Adipocyte (in vitro differentiated cells): ENCODE results near the gene KIAA1328.

Experiments used
- DNase-seq: peaks from one replicate; pipeline ENCODE4 v3.0.0-alpha.2; 2015; ENCODE audit warnings: low read depth
- H3K27me3 ChIP-seq: replicated peaks from 2 replicates; pipeline ENCODE4 v1.7.0; 2013; ENCODE audit warnings: mild to moderate bottlenecking, low read length, moderate library complexity; ENCODE audit not compliant: control insufficient read depth, insufficient read depth
- H3K36me3 ChIP-seq: 2 replicates; pipeline ENCODE4 v1.7.0; 2013; ENCODE audit warnings: low read length, mild to moderate bottlenecking, moderate library complexity; ENCODE audit not compliant: control insufficient read depth, insufficient read depth, severe bottlenecking
- H3K4me1 ChIP-seq: 2 replicates; pipeline ENCODE4 v1.7.0; 2013; ENCODE audit warnings: mild to moderate bottlenecking, low read length, moderate library complexity; ENCODE audit not compliant: control insufficient read depth, insufficient read depth
- H3K4me3 ChIP-seq: 2 replicates; pipeline ENCODE4 v1.7.0; 2013; ENCODE audit warnings: mild to moderate bottlenecking, low read length, moderate library complexity
- H3K9ac ChIP-seq: 2 replicates; pipeline ENCODE4 v1.7.0; 2013; ENCODE audit warnings: mild to moderate bottlenecking, low read length, moderate library complexity
- H3K9me3 ChIP-seq: 2 replicates; pipeline ENCODE4 v1.7.0; 2013; ENCODE audit warnings: mild to moderate bottlenecking, low read length, moderate library complexity; ENCODE audit not compliant: control insufficient read depth

Gene KIAA1328

DNA sequence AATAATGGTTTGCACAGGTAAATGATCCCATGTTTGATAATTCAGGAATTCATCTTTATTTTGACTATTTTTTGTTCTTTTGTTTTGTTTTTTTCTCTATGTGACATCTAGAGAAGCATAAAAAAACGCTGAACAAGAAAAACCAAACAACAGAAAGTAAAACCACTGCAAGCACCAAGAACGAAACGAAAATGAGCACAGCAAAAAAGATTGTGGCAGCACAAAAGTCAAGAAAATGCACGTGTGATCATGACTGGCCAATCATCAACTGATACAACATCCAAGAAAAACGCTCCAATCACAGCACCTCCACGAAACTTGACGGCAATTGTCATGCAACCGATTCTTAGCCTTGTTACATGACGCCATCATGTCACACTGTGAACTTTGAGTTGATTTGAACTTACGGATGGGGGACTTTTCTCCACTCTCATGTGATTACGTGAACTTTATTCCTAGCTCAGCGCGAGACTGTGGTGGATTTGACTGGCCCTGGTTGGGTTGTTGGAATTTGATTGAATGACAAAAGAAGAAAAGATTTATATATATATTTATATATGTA is 417.9 kb downstream of the KIAA1328 start:
- Histone ChIP-seq H3K9ac (no peak overlapping the region), H3K4me3 (no peak overlapping the region), H3K27me3 (peaks cover 31% of the 10 kb centered on the region), H3K36me3 (no peaks in the 10 kb centered on the region), H3K4me1 (no peaks in the 10 kb centered on the region), H3K9me3 (no peaks in the 10 kb centered on the region)
- no peak for DNase-seq

GRCh38 chr18:37247497-37248161 is 418.7 kb downstream of the KIAA1328 start:
- H3K27me3 ChIP-seq: peaks cover 31% of the 10 kb centered on the region
- H3K36me3 ChIP-seq: no peaks in the 10 kb centered on the region
- H3K4me1 ChIP-seq: no peaks in the 10 kb centered on the region
- H3K9me3 ChIP-seq: no peaks in the 10 kb centered on the region
- H3K9ac ChIP-seq: no peak overlapping the region
- H3K4me3 ChIP-seq: no peak overlapping the region
- DNase-seq: no peak

DNA sequence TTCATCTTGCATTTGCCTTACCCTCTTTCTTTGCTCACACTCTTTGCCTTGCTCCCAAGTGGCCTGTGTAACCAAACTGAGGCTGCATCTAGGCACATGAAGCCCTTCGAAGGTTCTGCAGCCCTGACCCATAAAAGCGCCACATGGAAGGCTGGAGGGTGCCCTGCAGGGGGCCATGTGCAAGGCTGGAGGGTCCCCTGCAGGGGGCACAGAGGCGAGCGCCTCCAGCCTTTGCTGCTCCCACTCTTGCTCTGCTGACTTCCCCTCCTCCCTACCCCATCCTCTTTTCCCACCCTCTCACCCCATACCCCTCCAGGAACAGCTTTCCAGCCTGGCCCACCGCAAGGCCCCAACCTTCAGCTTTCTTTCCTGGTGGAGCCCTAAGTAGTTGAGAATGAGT is 419.4 kb downstream of the KIAA1328 start:
- Histone ChIP-seq H3K4me3 (no peak overlapping the region), H3K9ac (no peak overlapping the region), H3K36me3 (no peaks in the 10 kb centered on the region), H3K9me3 (no peaks in the 10 kb centered on the region), H3K27me3 (peaks cover 37% of the 10 kb centered on the region), H3K4me1 (no peaks in the 10 kb centered on the region)
- DNase-seq: no peak

- no peak for DNase-seq
- no peaks in the 10 kb centered on the region for H3K9me3 ChIP-seq
- H3K4me3 ChIP-seq: no peak overlapping the region
- no peaks in the 10 kb centered on the region for H3K36me3 ChIP-seq
- H3K4me1 ChIP-seq: no peaks in the 10 kb centered on the region
- peaks cover 39% of the 10 kb centered on the region for H3K27me3 ChIP-seq
- no peak overlapping the region for H3K9ac ChIP-seq
These were observed 420.4 kb downstream of the KIAA1328 start for GRCh38 chr18:37249171-37249886.

GRCh38 chr18:37249895-37250618 is 421.1 kb downstream of the KIAA1328 start:
- DNase-seq: no peak
- H3K27me3 ChIP-seq: peaks cover 44% of the 10 kb centered on the region
- no peak overlapping the region for H3K4me3 ChIP-seq
- H3K36me3 ChIP-seq: no peaks in the 10 kb centered on the region
- no peak overlapping the region for H3K9ac ChIP-seq
- no peaks in the 10 kb centered on the region for H3K9me3 ChIP-seq
- no peaks in the 10 kb centered on the region for H3K4me1 ChIP-seq

- no peak overlapping the region for H3K4me3 ChIP-seq
- no peak overlapping the region for H3K9ac ChIP-seq
- H3K9me3 ChIP-seq: no peaks in the 10 kb centered on the region
- H3K4me1 ChIP-seq: no peaks in the 10 kb centered on the region
- H3K27me3 ChIP-seq: peaks cover 52% of the 10 kb centered on the region
- DNase-seq: no peak
- no peaks in the 10 kb centered on the region for H3K36me3 ChIP-seq
These were observed 422.8 kb downstream of the KIAA1328 start for GRCh38 chr18:37251679-37252078.

DNA sequence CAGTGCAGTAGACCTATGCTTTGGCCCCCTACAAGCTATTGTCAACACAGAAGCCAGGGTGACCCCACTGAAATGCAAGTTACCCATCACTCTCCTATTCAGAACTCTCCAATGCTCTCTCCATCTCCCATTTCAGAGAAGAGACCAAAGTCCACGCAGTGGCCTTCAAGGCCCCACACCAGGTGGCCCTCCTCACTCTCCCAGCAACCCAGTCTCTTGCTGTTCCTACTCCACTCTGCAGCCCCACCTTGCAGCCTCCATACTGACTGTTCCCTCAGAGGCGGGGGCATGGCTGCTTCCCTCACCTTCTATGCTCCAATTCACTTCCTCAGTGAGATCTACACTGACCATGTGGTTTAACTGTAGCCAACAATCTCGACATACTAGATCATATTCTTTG is 423.4 kb downstream of the KIAA1328 start:
- DNase-seq: no peak
- H3K36me3 ChIP-seq: no peaks in the 10 kb centered on the region
- no peaks in the 10 kb centered on the region for H3K4me1 ChIP-seq
- peaks cover 55% of the 10 kb centered on the region for H3K27me3 ChIP-seq
- no peak overlapping the region for H3K4me3 ChIP-seq
- no peaks in the 10 kb centered on the region for H3K9me3 ChIP-seq
- no peak overlapping the region for H3K9ac ChIP-seq

DNA sequence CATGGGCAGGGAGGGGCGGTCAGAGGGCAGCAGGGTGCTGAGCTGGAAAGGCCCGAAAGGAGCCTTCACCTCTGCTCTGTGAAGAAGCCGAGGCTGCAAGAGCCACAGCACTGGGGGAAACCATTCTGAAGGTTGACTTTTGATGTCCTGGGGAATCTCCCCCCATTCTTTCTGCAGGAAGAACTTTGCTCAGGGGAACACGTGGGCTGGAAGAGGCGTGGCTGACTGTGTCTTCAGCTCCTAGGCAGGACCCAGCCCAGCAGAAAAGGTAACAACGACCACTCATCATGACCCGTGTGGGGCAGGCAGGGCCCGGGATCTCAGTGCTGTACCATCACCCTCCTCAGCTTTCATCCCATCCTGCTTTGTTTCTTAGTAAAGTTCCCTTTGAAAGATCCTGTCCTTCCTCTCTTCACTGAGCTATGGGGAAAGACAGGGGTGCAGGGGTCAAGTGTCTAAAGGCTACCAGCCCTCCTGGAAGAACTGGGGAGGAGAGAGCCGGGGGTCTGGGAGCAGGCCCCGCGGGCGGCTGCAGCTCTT is 424.0 kb downstream of the KIAA1328 start:
- Histone ChIP-seq H3K4me1 (no peaks in the 10 kb centered on the region), H3K9ac (no peak overlapping the region), H3K27me3 (peaks cover 61% of the 10 kb centered on the region), H3K36me3 (no peaks in the 10 kb centered on the region), H3K4me3 (no peak overlapping the region), H3K9me3 (no peaks in the 10 kb centered on the region)
- no peak for DNase-seq

- peak; percentile 49 for DNase-seq
- H3K4me1 ChIP-seq: no peaks in the 10 kb centered on the region
- H3K9me3 ChIP-seq: no peaks in the 10 kb centered on the region
- H3K4me3 ChIP-seq: no peak overlapping the region
- H3K36me3 ChIP-seq: no peaks in the 10 kb centered on the region
- H3K27me3 ChIP-seq: peaks cover 68% of the 10 kb centered on the region
- H3K9ac ChIP-seq: no peak overlapping the region
These were observed 424.7 kb downstream of the KIAA1328 start for GRCh38 chr18:37253394-37254235.

GRCh38 chr18:37254236-37254754 is 425.4 kb downstream of the KIAA1328 start:
- peaks cover 66% of the 10 kb centered on the region for H3K27me3 ChIP-seq
- H3K4me3 ChIP-seq: no peak overlapping the region
- no peaks in the 10 kb centered on the region for H3K9me3 ChIP-seq
- no peak overlapping the region for H3K9ac ChIP-seq
- no peaks in the 10 kb centered on the region for H3K4me1 ChIP-seq
- no peaks in the 10 kb centered on the region for H3K36me3 ChIP-seq
- peak; percentile 18 for DNase-seq
